ENCODE measurements around the gene MYPOP. TPM values are rescaled to one million over a fixed set of nuclear protein-coding genes. Genes with fewer than 3 reads are reported as not detected.

MYPOP gene
- total and polyA plus RNA-seq, 2 of the 13 experiments (the other 11 are each of a cell fraction or from before 2014, with no cell fraction given), result 2.3 to 2.7 TPM

- TF ChIP-seq HNF1A (IDR thresholded peaks at IDR 0.05; ENCODE audit: low read depth) (peak; percentile 99), HNF1A (CRISPR knock-in tag; IDR thresholded peaks at IDR 0.05; ENCODE audit: borderline replicate concordance) (peak; percentile 100), RERE (CRISPR knock-in tag; IDR thresholded peaks at IDR 0.05; ENCODE audit: low read depth) (peak; percentile 68), TBP (CRISPR knock-in tag; IDR thresholded peaks at IDR 0.05) (no peak), ZBTB14 (CRISPR knock-in tag; IDR thresholded peaks at IDR 0.05) (no peak), XRCC5 (optimal IDR thresholded peaks at IDR 0.05; ENCODE audit: low read length) (peak; percentile 79), ZNF383 (CRISPR knock-in tag; IDR thresholded peaks at IDR 0.05; ENCODE audit: borderline replicate concordance) (peak; percentile 15; the same call in 1 of the 2 replicates), TFDP2 (CRISPR knock-in tag; IDR thresholded peaks at IDR 0.05) (no peak), SP2 (CRISPR knock-in tag; IDR thresholded peaks at IDR 0.05) (0 out of 2 replicates have a peak, but pooled peaks have one; percentile 24), PLRG1 (conservative IDR thresholded peaks at IDR 0.05) (no peak), PCBP1 (IDR thresholded peaks at IDR 0.05; ENCODE audit: borderline replicate concordance, low read depth, low read length) (no peak), NCOA5 (CRISPR knock-in tag; IDR thresholded peaks at IDR 0.05) (no peak), SRY (CRISPR knock-in tag; IDR thresholded peaks at IDR 0.05) (no peak)
These were observed 20.4 kb downstream of the MYPOP start (continued) for GRCh38 chr19:45881909-45882528.
